GM21619 (cell line): Measurements from ENCODE around the gene RFTN1.

ENCODE experiments used
- ATAC-seq: cut with Tn5 transposase; IDR thresholded peaks from one replicate; pipeline ENCODE4 v1.9.1; 2021; ENCODE audit not compliant: unreplicated experiment

RFTN1 gene, protein sequence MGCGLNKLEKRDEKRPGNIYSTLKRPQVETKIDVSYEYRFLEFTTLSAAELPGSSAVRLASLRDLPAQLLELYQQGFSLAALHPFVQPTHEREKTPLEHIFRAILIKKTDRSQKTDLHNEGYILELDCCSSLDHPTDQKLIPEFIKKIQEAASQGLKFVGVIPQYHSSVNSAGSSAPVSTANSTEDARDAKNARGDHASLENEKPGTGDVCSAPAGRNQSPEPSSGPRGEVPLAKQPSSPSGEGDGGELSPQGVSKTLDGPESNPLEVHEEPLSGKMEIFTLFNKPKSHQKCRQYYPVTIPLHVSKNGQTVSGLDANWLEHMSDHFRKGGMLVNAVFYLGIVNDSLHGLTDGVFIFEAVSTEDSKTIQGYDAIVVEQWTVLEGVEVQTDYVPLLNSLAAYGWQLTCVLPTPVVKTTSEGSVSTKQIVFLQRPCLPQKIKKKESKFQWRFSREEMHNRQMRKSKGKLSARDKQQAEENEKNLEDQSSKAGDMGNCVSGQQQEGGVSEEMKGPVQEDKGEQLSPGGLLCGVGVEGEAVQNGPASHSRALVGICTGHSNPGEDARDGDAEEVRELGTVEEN

DNA sequence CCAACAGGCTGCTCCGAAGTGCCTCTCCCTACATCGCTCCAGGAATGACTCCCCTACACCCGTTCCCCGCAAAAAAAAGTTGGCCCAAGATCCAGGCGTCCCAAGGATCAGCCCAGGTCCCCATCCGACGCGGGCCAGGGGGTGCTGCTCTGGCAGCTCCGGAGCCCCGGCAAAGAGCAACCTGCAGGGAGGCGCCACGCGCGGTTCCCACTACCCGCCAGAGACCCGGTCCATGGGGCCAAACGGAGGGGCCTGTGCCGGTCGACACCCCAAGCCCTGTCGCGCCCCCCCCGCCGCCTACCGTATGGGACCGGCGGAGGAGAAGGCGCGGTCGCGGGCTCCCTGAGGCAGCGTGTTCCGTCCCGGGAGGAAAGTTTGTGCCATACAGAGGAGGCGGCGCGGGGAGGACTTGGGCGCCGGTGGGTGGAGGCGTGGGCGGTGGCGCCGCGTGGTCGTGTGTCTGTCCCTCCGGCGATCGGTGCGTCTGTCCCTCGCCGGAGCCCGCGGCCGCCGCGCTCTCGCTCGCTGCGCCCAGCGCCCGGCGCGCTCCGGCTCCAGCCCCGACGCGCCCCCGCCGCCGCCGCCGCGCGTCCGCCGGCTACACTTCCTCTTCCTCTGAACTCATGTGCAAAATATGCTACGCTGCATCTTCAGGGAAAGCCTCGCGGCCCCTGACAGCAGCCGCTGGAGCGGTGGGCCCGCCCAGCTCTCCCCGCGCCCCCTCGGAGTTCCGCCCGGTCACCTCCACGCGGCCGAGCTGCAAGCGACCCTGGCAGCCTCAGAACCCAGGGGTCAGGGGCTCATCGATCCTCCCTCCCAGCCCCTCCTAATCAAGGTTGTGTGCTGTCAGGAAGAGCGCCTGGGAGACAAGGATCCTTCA lies at the start of gene RFTN1:
TSS of gene RFTN1 (minus strand) at position 559 of the 880 bp plus-strand sequence. CDS start 19,830 bp downstream, outside the sequence.
- no peak for ATAC-seq

DNA sequence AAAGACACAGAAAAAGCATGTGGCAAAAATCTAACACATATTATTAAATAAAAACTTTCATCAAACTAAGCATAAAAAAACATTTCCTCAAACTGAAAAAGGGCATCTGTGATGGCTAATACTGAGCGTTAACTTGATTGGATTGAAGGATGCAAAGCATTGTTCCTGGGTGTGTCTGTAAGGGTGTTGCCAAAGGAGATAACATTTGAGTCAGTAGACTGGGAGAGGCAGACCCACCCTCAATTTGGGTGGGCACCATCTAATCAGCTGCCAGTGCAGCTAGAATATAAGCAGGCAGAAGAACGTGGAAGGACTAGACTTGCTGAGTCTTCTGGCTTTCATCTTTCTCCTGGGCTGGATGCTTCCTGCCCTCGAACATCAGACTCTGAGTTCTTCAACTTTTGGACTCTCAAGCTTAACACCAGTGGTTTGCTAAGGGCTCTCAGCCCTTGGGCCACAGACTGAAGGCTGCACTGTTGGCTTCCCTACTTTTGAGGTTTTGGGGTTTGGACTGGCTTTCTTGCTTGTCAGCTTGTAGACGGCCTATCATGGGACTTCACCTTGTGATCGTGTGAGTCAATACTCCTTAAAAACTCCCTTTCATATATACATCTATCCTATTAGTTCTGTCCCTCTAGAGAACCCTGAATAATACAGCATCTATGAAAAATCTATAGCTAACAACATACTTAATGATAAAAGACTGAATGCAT lies 46.3 kb upstream of the RFTN1 start:
- ATAC-seq, result no peak

DNA sequence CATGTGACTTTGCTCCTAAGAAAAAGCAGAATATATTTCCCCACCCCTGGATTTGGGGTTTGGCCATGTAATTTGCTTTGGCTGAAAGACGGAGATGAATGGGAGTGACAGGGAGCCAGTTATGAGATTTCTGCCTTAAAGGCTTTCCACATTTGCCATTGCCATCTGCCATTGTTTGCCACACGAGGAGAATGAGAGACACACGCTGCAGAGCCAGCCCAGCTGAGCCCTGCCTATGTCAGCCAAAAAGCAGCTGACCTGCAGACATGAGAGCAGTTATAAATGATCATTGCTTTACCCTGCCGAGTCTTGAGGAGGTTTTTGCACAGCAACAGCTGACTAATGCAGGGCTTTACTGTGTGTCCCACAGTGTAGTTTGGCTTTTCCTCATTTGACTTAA lies 40.6 kb upstream of the RFTN1 start:
- no peak for ATAC-seq

DNA sequence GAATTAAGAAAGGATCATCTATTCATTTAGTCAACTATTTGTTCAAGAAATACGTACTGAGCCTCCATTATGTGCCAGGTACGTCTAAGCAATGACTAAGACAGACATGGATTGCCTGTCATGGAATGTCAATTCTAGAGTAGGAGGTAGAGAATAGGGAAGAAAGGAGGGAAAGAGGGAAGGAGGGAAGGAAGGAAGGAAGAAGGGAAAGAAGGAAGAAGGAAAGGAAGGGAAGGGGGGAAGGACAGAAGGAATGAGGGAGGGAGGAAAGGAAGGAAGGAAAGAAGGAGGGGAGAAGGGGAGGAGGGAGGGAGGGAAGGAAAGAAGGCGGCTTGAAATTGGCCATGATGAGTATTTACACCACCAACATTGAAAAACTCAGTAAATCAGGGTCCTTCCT lies 39.3 kb upstream of the RFTN1 start:
- no peak for ATAC-seq

DNA sequence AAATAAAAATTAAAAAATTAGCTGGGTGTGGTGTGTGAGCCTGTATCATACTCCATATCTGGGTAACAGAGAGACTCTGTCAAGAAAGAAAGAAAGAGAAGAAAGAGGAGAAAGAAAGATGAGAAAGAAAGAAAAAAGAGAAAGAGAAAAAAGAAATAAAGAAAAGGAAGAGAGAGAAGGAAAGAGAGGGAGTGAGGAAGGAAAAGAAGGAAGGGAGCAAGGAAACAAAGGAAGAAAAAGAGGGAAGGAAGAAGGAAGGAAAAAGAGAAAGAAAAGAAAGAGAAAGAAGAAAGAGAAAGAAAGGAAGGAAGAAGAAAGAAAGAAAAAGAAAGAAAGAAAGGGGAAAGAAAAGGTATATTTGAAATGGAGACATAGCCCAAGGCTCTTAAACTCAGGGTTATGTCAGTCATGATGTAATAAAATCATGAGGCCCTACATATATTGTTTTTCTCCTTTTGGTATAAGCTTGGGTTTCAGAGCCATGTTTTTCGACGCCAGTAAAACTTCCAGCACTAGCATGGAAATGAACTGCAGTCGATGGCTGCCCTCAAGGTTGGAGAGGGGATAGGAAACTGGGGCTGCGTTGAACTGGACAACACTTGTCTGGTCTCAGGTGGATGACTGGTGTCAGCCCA lies 38.0 kb upstream of the RFTN1 start:
- ATAC-seq, result no peak

DNA sequence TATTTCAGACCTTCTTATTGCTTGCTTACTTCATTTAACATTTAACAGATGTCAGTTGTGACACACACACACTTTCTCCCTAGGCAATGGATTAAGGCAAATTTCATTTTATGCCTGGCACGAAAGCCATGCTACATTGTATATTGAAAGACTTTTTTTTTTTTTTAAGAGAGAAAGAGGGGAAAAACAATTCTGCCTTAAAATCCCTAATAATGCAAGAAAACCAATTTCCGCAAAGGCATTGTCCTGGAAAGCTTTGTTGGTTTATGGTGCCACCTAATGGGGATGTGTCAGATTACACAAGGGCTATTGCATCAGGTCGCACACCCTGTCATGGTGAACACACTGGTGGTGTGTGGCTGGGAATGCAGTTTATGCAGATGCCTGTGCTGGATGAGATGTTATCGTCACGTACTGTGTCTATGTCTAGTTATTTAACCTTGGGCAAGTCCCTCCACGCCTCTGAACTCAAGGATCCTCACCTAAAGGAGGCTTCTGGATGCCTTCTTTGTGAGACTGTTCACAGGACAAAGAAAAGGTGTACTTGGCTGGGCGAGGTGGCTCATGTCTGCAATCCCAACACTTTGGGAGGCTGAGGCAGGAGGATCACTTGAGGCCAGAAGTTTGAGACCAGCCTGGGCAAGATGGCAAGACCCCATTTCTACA lies 37.3 kb upstream of the RFTN1 start:
- peak; percentile 94 for ATAC-seq

DNA sequence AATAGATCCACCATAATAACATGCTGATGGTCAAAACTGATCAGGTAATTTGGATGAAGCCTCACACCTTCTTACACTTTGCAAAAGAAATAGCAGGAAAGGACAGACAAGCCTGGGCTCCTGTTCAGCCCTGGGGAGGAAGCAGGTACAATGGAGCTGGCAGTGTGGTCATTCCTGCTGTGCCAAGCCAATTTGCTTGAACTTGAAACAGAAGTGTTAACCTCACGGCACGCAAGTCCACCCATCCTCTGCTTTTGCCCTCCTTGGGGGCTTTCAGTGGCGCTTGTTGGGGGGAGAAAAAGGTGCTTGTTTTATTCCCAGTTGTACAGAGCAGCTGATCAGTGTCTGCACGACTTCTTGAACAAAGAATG lies 36.8 kb upstream of the RFTN1 start:
- no peak for ATAC-seq

DNA sequence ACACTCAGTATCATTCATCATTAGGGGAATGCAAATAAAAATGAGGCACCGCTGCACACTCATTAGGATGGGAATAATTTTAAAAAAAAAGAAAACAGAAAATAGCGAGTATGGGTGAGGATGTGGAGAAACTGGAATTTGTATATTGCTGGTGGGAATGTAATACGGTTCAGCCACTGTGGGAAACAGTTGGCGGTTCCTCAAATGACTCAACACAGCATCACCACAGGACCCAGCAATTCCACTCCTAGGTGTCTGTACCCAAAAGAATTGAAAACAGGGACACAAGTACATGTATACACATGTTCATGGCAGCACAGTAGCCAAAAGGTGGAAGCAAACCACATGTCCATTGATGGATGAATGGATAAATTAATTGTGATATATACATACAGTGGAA lies 35.2 kb upstream of the RFTN1 start:
- no peak for ATAC-seq

DNA sequence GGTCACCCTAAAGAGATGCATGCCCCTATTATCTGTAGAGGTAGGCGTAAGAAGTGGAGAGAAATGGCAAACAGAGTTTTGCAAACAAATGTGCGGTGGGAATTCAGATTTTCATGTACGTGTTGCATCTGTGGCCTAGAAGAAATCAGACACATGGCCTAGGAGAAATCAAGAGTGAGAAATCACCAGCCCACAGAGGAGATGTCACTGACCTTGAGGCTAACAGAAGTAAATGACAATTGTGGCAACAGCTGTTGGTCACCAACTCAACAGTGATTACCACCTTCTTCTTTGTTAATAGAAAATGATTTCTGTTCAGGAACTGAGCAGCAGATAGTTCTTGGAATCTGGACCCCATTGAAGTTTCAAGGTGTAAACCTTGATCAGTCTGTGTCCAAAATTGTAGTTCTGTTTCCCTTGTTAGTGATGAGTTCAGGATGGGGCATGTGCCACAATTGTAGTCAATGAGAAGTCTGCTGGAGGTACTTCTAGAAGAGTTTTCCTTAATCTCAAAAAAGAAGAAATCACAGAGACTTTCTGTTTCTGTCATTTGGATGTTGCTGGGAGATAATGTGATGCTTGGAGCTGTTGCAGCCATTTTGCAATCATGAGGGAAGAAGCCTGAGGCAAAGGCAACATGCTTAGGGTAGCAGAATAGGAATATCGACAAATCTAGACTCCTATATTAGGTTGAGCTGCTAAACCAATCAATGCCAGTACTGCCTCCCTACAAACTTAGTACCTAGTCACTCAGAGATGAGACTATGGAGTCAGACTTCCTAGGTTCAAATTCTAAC lies 34.3 kb upstream of the RFTN1 start:
- no peak for ATAC-seq

DNA sequence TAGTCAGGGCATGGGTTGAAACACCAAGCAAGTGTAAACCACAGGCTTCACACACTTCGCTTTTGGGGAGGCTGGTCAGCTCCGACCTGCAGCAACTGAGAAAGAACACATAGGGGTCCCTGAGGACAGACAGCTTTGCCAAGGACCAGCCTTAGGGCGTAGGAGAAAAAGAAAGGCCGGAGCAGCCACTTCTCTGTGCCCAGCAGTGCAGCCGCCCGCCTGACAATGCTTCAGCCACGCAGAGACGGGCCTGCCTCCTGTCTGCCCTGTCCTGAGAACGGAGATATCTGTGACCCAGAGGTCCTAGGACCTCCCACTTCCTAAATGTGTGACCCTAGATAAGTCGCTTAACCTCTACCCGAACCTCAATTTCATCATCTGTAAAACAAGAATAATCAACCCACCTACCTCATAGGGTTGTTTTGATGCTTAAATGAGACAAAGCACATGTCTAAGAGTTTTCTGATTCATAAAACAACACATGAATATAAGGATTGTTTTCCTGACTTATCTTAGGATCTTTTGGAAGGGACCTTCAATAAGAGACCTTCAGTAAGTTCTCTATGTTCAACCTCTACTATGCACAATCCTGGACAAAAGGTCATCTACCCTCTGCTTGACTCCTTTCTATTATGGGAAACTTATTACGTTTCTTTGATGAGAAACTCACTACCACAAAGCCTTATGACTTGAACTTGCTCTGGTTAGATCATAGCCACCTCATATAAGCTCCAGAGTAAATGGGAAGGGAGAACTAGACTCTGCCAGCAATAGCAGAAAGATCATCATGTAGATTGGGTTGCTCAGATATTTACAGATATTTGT lies 32.9 kb upstream of the RFTN1 start:
- ATAC-seq, result no peak

DNA sequence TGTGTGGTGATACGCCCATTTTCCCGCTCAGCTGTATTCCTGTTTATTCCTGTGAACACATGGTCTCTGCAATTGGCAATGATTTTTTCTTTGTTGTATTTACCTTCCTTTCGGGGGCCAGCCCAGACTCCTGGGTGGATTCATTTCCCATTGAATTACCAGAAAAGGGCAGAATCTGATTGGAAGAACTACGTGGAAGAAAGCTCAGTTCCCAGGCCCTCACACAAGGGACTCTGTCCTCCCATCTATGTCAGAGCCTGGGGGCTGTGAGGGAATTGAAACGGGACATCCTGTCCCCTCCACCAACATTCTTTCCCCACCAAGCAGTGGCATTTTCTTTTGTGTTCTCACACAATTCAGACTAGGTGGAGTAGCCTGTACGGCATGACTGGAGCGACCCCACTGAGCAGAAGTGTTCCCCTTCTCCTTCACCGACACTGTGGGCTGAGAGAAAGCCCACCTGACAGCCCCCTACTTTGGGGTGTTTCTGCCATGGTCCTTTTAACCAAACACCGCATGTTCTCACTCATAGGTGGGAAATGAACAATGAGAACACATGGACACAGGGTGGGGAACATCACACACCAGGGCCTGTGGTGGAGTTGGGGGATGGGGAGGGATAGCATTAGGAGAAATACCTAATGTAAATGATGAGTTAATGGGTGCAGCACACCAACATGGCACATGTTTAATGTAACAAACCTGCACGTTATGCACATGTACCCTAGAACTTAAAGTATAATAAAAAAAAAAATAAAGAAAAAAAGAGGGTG lies 32.1 kb upstream of the RFTN1 start:
- no peak for ATAC-seq

DNA sequence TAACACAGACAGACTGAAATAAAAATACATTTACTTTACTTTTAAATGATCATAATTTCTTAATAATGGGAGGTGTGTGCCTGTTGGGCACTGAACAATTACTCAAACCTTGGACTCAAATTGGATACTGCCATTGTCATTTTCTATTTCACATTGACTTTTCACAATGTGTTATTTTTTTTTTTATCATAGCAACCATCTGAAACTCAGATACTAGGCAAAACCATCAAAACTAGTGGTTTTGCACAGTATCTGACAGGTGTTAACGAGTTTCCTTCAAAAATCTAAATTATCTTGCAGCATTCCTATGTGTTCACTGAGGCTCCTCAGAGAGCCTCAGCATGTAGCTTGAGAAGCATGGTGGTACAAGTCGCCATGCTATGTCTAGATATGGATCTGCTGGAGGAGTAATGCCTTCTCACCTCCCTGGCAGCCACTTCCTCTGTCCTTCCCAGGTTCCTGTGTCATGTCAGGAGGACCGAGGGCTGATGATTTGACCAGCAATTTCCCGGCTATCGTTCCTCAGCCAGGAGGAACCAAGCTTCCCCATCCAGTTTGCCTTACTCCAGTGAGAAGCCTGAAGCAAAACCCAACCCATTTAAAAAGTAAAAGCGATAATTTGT lies 29.9 kb upstream of the RFTN1 start:
- no peak for ATAC-seq

DNA sequence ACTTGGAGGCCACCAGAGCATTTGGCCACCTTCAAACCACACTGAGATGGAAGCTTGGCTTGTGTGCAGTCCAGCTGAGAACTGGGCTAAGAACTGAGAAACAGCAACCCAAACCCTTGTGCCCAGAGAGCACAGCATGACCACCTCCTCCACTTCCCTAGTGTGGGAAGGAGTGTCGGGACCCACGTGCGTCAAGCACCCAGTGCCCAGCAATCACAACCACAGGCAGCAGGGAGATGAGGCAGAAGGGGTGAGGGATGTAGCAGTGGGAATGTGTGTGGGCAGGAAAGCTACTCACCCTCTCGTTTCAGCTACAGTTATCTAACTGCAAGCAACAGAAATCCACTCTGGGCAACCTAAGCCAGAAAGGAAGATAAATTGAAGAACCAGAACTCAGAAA lies 25.0 kb upstream of the RFTN1 start:
- no peak for ATAC-seq

DNA sequence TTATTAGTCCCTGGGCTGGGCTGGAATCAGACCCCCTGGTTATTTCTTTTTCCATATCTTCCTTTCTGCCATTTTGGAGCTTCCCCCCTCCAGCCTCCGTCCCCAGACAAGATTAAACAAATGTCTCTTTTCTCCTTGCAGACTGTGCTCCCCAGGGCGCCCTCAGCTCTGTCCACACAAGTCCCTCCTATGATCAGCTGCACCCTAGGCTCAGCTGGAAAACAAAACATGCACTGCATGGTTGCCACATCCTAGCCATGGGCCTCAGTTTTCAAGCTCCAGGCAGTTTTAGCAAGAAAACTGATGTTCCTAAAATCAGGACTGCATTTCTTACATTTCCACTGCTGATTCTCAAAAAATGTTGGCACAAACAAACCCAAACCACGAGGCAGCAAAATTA lies 23.5 kb upstream of the RFTN1 start:
- ATAC-seq, result no peak

DNA sequence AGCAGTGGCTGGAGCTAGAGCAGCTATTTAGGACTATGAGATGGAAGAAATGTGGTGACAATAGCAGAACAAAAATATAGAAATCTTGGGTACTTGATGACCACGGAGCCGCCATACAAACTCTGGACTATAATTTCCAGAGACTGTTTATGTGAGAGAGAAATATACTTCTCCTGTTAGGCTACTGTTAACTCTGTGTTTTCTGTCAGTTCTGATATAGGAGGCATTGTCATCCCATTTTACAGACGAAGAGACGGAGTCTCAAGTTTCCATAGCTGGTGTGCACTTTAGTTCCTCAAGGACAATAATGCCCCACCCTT lies 22.8 kb upstream of the RFTN1 start:
- ATAC-seq, result no peak

DNA sequence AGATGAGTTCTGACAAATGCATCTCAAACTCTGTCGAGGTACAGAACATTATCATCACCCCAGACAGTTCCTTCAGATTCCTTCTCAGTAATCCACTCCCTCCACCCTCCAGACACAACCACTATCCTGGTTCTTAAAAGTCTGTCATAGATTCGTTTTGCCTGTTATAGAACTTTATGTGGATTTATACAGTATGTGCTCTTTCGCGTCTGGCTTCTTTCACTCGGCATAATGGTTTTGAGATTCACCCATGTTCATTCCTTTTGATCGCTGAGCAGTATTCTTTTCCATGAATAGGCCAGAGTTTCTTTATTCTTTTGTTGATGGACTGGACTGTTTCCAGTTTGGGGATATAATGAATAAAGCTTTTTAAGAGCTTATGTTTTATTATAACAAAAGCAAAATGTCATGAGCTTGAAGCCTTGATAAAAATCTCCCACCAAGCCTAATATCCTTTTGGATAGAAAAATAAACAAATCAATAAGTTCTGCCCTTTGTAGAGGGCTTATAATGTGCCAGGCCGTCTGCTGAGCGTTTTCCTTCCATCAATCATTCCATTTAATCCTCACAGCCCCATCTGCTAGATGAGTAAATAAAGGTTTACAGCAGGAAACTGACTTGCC lies 21.3 kb upstream of the RFTN1 start:
- ATAC-seq, result no peak

DNA sequence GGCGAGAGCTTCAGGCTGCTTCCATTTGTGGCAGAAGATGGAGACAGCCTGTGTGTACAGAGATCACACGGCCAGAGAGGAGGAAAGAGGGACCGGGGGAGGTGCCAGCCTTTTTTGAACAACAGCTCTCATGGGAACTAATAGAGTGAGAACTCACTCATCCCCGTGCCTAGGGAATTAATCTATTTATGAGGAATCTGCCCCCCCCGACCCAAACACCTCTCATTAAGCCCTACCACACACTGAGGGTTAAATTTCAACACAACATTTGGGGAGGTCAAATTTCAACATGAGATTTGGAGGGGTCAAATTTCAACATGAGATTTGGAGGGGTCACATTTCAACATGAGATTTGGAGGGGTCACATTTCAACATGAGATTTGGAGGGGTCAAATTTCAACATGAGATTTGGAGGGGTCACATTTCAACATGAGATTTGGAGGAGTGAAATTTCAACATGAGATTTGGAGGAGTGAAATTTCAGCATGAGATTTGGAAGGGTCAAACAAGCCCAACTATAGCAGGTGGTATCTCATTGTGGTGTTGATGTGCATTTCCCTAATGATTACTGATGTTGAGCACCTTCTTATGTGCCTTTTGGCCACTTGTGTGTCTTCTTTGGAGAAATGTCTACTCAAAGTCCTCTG lies 20.6 kb upstream of the RFTN1 start:
- no peak for ATAC-seq
